ENCODE results near the gene CPNE5. TPM values are rescaled to one million over a fixed set of nuclear protein-coding genes. Genes with fewer than 3 reads are reported as not detected.

Gene CPNE5
- total RNA-seq, 1 experiment from 2014 or later: 0.44 TPM

DNA sequence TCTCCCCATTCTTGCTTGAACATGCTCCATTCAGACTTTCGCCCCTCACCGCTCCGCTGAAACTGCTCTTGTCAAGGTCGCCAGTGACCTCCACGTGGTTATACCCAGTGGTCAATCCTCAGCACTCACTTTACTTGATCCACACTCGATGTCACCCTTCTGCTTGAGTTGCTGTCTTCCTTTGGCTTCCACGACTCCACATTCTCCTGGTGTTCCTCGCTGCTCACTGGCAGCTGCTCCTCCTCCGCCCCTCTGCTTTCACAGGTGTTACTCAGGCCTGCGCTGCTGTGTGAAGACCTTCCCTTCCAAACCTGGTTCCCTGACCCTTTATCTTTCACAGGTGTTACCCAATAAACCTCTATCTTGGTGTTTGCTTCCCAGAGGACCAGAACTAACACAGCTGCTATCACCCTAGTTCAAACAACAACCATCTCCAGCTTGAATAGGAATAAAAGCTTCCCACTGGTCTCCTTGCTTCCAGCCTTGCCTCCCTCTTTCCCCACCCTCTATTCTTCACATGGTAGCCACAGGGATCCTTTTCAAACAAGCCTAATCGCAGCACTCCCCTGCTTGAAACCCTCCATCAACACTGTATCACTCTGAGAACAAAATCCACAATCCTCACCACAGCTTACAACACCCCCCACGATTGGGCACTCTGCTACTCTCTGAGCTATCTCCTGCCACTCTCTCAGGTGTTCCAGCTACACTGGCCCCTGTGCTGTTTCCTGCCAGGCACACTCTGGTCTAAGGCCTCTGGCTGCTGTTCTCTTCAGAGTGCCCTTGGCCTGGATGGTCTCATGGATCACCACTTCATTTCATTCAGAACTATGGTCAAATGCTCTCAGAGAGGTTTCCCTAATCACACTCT lies 24.7 kb upstream of the CPNE5 start:
- Histone ChIP-seq H3K4me1 (ENCODE audit: control insufficient read depth, insufficient read depth, low read length) (peaks cover under 1% of the 10 kb centered on the region; the same call in 1 of the 2 replicates), H3K36me3 (ENCODE audit: control insufficient read depth, insufficient read depth, low read length) (no peaks in the 10 kb centered on the region), H3K9me3 (ENCODE audit: control insufficient read depth, insufficient read depth, low read depth, low read length) (no peaks in the 10 kb centered on the region), H3K27me3 (ENCODE audit: control insufficient read depth, insufficient read depth, low read length) (no peaks in the 10 kb centered on the region), H3K27ac (ENCODE audit: low read length) (no peak overlapping the region), H3K4me3 (ENCODE audit: low read depth in 2 of 2, low read length in 2 of 2) (no peak overlapping the region)
- BruUV-seq (replicated peaks): TSS peak; percentile 22
- ATAC-seq: no peak
- intact Hi-C loops (cut with micrococcal nuclease; ENCODE audit: unreplicated experiment): no loop called here
- CTCF ChIA-PET: no interaction called here
- POLR2A ChIA-PET: interaction anchor here (0.7 kb wide), 1 partner anchor 10 kb away, joined by 5 read pairs; no protein-coding TSS in a partner anchor
- no peak for DNase-seq (ENCODE audit: low read depth, low spot score)
- in situ Hi-C loops (cut with HindIII; ENCODE audit: low pct_unique_long_range_greater_than_20kb, low sequenced_read_pairs): no loop called here
- TF ChIP-seq REST (IDR thresholded peaks at IDR 0.05; ENCODE audit: insufficient read depth in 1 of 2, low read depth in 2 of 2, low read length in 1 of 2) (no peak), TCF7L2 (IDR thresholded peaks at IDR 0.05; ENCODE audit: low read depth, low read length) (no peak), POLR2AphosphoS5 (IDR thresholded peaks at IDR 0.05; ENCODE audit: low read depth, low read length) (no peak), SIN3A (IDR thresholded peaks at IDR 0.05; ENCODE audit: borderline replicate concordance, insufficient read depth, low read depth, low read length) (no peak)

GRCh38 chr6:36862848-36863382 lies 23.7 kb upstream of the CPNE5 start:
- intact Hi-C loops (cut with micrococcal nuclease; ENCODE audit: unreplicated experiment): no loop called here
- Histone ChIP-seq H3K4me1 (ENCODE audit: control insufficient read depth, insufficient read depth, low read length) (peaks cover 6% of the 10 kb centered on the region), H3K27me3 (ENCODE audit: control insufficient read depth, insufficient read depth, low read length) (no peaks in the 10 kb centered on the region), H3K4me3 (ENCODE audit: low read depth in 2 of 2, low read length in 2 of 2) (no peak overlapping the region), H3K36me3 (ENCODE audit: control insufficient read depth, insufficient read depth, low read length) (no peaks in the 10 kb centered on the region), H3K9me3 (ENCODE audit: control insufficient read depth, insufficient read depth, low read depth, low read length) (no peaks in the 10 kb centered on the region), H3K27ac (ENCODE audit: low read length) (no peak overlapping the region)
- DNase-seq (ENCODE audit: low read depth, low spot score) (no peak), ATAC-seq (no peak)
- in situ Hi-C loops (cut with HindIII; ENCODE audit: low pct_unique_long_range_greater_than_20kb, low sequenced_read_pairs): no loop called here
- ChIA-PET CTCF (no interaction called here), POLR2A (no interaction called here)
- TF ChIP-seq TCF7L2 (IDR thresholded peaks at IDR 0.05; ENCODE audit: low read depth, low read length) (no peak), SIN3A (IDR thresholded peaks at IDR 0.05; ENCODE audit: borderline replicate concordance, insufficient read depth, low read depth, low read length) (no peak), REST (IDR thresholded peaks at IDR 0.05; ENCODE audit: insufficient read depth in 1 of 2, low read depth in 2 of 2, low read length in 1 of 2) (no peak), CTCF (IDR thresholded peaks at IDR 0.05) (no peak), POLR2AphosphoS5 (IDR thresholded peaks at IDR 0.05; ENCODE audit: low read depth, low read length) (no peak)
- no TSS peak for BruUV-seq (replicated peaks)

All from Panc1 (cell line).